HEK293T (cell line): Measurements from ENCODE around the gene SF3B2.
A peak's percentile ranks its signal among the peaks of the same experiment; 100 is the strongest.
"Not testable (repeated sequence)": the region's sequence is repeated elsewhere in the genome, so short reads cannot be mapped to it uniquely, and the experiment has no call there.

ENCODE experiments used
- CTCF ChIA-PET: fragments of 350-600 bp; formaldehyde crosslinking; extraction: SDS; loops from one replicate; lab custom pipeline; 2021; ENCODE audit warnings: antibody characterized with exemption, inconsistent platforms; lab: Yijun Ruan, JAX
- POLR2A ChIA-PET: fragments of 350-600 bp; formaldehyde crosslinking; extraction: SDS; loops from one replicate; lab custom pipeline; 2020; ENCODE audit warnings: antibody characterized with exemption, inconsistent platforms; lab: Yijun Ruan, JAX
- DNase-seq: peaks from one replicate; pipeline ENCODE4 v3.0.0; 2012; ENCODE audit warnings: mixed read lengths; ENCODE audit errors: extremely low spot score
- ARNT ChIP-seq: fragments of 450-650 bp; IDR thresholded peaks from 2 replicates; pipeline ENCODE4 v1.6.1; 2017; ENCODE audit warnings: mild to moderate bottlenecking
- BHLHE40 ChIP-seq: fragments of 450-650 bp; IDR thresholded peaks from 2 replicates; pipeline ENCODE4 v1.6.1; 2016; ENCODE audit warnings: mild to moderate bottlenecking, moderate library complexity, borderline replicate concordance
- CTBP1 ChIP-seq: fragments of 450-650 bp; IDR thresholded peaks from 2 replicates; pipeline ENCODE4 v1.6.1; 2016; ENCODE audit warnings: borderline replicate concordance
- ELF4 ChIP-seq: fragments of 450-650 bp; IDR thresholded peaks from 2 replicates; pipeline ENCODE4 v1.6.1; 2017; ENCODE audit warnings: antibody characterized with exemption
- FOXA1 ChIP-seq: fragments of 450-650 bp; IDR thresholded peaks from 2 replicates; pipeline ENCODE4 v1.6.1; 2016; ENCODE audit warnings: mild to moderate bottlenecking
- FOXK2 ChIP-seq: fragments of 450-650 bp; IDR thresholded peaks from 2 replicates; pipeline ENCODE4 v1.6.1; 2016; ENCODE audit warnings: mild to moderate bottlenecking
- FOXM1 ChIP-seq: fragments of 450-650 bp; IDR thresholded peaks from 2 replicates; pipeline ENCODE4 v1.6.1; 2017; ENCODE audit warnings: mild to moderate bottlenecking, borderline replicate concordance
- HDGF ChIP-seq: fragments of 450-650 bp; IDR thresholded peaks from 2 replicates; pipeline ENCODE4 v1.6.1; 2017; ENCODE audit warnings: antibody characterized with exemption, borderline replicate concordance
- L3MBTL2 ChIP-seq: fragments of 450-650 bp; conservative IDR thresholded peaks from 2 replicates; pipeline ENCODE4 v1.6.1; 2016; ENCODE audit warnings: mild to moderate bottlenecking
- LEF1 ChIP-seq: fragments of 450-650 bp; IDR thresholded peaks from 2 replicates; pipeline ENCODE4 v1.6.1; 2017; ENCODE audit warnings: mild to moderate bottlenecking, borderline replicate concordance
- NFRKB ChIP-seq: fragments of 450-650 bp; IDR thresholded peaks from 2 replicates; pipeline ENCODE4 v1.6.1; 2016; ENCODE audit warnings: mild to moderate bottlenecking, moderate library complexity
- PKNOX1 ChIP-seq: fragments of 450-650 bp; IDR thresholded peaks from 2 replicates; pipeline ENCODE4 v1.6.1; 2016
- SP1 ChIP-seq: fragments of 450-650 bp; IDR thresholded peaks from 2 replicates; pipeline ENCODE4 v1.6.1; 2017
- SUZ12 ChIP-seq: fragments of 450-650 bp; IDR thresholded peaks from 2 replicates; pipeline ENCODE4 v1.6.1; 2016; ENCODE audit warnings: mild to moderate bottlenecking
- TARDBP ChIP-seq: fragments of 450-650 bp; IDR thresholded peaks from 2 replicates; pipeline ENCODE4 v1.6.1; 2016
- ZNF384 ChIP-seq: fragments of 450-650 bp; IDR thresholded peaks from 2 replicates; pipeline ENCODE4 v1.6.1; 2016

SF3B2 gene

GRCh38 chr11:66073669-66074068 is 21.5 kb downstream of the SF3B2 start:
- ChIA-PET POLR2A (no interaction called here), CTCF (no interaction called here)
- no peak for DNase-seq
- TF ChIP-seq FOXA1, result no peak
- peak; percentile 74 for TF ChIP-seq ZNF384

GRCh38 chr11:66075273-66075672 is 23.1 kb downstream of the SF3B2 start:
- TF ChIP-seq FOXM1, result no peak
- TF ChIP-seq ARNT, result no peak
- TF ChIP-seq L3MBTL2, result no peak
- no peak for TF ChIP-seq SP1
- TF ChIP-seq NFRKB, result no peak
- CTCF ChIA-PET, result no interaction called here
- no peak for DNase-seq
- POLR2A ChIA-PET, result no interaction called here

DNA sequence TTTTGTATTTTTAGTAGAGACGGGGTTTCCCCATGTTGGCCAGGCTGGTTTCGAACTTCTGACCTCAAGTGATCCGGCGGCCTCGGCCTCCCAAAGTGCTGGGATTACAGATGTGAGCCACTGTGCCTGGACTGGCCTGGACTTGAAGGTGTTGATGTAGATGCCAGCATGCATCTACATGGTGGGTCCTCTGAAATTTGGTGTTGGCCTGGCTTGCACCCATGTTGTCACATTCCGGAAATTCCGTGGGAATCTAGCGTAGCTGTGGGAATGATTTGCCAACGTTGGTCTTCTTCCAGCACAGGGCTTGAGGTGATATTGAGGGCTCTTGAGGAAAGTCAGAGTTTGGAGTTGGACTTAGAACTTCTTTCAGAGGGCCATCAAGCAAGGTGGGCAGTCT is 24.4 kb downstream of the SF3B2 start:
- POLR2A ChIA-PET, result no interaction called here
- TF ChIP-seq ARNT (no peak), SUZ12 (no peak), PKNOX1 (no peak), LEF1 (no peak), NFRKB (no peak), L3MBTL2 (no peak), TARDBP (no peak), BHLHE40 (no peak), ZNF384 (no peak), HDGF (no peak), SP1 (no peak), FOXA1 (no peak), CTBP1 (no peak), ELF4 (no peak), FOXK2 (no peak), FOXM1 (no peak)
- DNase-seq, result no peak
- CTCF ChIA-PET, result interaction anchor here (0.6 to 0.9 kb wide), 2 partner anchors 9 to 37 kb away, joined by 4 read pairs; no protein-coding TSS in a partner anchor

GRCh38 chr11:66077927-66078326 is 25.8 kb downstream of the SF3B2 start:
- ChIA-PET CTCF (interaction anchor here (1.0 kb wide), 1 partner anchor 9 kb away, joined by 5 read pairs; no protein-coding TSS in a partner anchor), POLR2A (no interaction called here)
- no peak for DNase-seq
- no peak for TF ChIP-seq CTBP1
- no peak for TF ChIP-seq TARDBP
- no peak for TF ChIP-seq PKNOX1
- no peak for TF ChIP-seq NFRKB
- TF ChIP-seq FOXM1, result no peak

DNA sequence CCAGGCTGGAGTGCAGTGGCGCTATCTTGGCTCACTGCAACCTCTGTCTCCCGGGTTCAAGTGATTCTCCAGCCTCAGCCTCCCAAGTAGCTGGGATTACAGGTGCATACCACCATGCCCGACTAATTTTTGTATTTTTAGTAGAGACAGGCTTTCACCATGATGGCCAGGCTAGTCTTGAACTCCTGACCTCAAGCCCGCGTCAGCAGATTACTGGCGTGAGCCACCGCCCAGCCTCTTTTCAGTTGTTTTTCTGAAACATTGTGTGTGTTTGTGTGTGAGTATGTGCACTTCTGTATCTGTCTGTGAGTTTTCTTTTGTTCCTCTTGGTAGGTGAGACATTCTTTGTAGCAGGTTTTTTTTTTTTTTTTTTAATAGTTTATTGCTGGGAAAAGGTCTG is 26.8 kb downstream of the SF3B2 start:
- POLR2A ChIA-PET, result interaction anchor here (1.3 kb wide), 1 partner anchor 27 kb away, joined by 5 read pairs; the partner anchor contains the start of gene SF3B2
- DNase-seq, result not testable (repeated sequence)
- CTCF ChIA-PET, result interaction anchor here (1.1 kb wide), 1 partner anchor 10 kb away, joined by 6 read pairs; no protein-coding TSS in a partner anchor

- POLR2A ChIA-PET, result interaction anchor here (1.3 kb wide), 1 partner anchor 28 kb away, joined by 5 read pairs; the partner anchor contains the start of gene SF3B2
- DNase-seq, result no peak
- CTCF ChIA-PET, result interaction anchor here (1.1 kb wide), 1 partner anchor 11 kb away, joined by 6 read pairs; no protein-coding TSS in a partner anchor
- TF ChIP-seq LEF1, result no peak
- TF ChIP-seq SP1, result no peak
- no peak for TF ChIP-seq FOXM1
- no peak for TF ChIP-seq HDGF
- TF ChIP-seq SUZ12, result no peak
- no peak for TF ChIP-seq ELF4
- TF ChIP-seq CTBP1, result no peak
- TF ChIP-seq BHLHE40, result no peak
- TF ChIP-seq ZNF384, result no peak
- no peak for TF ChIP-seq NFRKB
- no peak for TF ChIP-seq FOXK2
- no peak for TF ChIP-seq ARNT
- no peak for TF ChIP-seq L3MBTL2
- no peak for TF ChIP-seq TARDBP
- TF ChIP-seq PKNOX1, result no peak
- TF ChIP-seq FOXA1, result no peak
These were observed 28.1 kb downstream of the SF3B2 start for GRCh38 chr11:66080055-66080817.

DNA sequence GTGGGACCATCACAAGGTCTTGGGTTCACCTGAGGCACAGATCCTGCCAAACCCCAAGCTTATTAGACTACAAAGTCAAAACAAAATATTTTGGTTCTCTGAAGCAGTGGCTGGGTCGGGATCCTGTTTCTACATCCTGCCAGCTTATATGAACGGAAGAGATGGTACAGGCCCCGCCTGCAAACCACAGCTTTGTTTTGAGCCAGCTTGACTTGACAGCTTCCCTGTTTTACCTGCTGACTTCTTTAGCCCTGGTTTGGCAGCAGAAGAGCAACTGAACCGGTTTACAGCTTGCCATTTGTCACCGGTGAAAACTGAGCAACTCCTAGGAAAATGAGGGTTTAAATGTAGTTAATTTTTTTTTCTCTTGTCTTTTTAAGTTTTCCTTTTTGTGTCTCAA is 29.3 kb downstream of the SF3B2 start:
- no peak for TF ChIP-seq LEF1
- TF ChIP-seq FOXK2, result no peak
- no peak for TF ChIP-seq CTBP1
- no peak for TF ChIP-seq SP1
- TF ChIP-seq TARDBP, result no peak
- no peak for TF ChIP-seq NFRKB
- no peak for TF ChIP-seq L3MBTL2
- no peak for TF ChIP-seq HDGF
- no peak for TF ChIP-seq FOXA1
- TF ChIP-seq ELF4, result no peak
- TF ChIP-seq BHLHE40, result no peak
- TF ChIP-seq ARNT, result no peak
- no peak for TF ChIP-seq ZNF384
- no peak for TF ChIP-seq PKNOX1
- ChIA-PET POLR2A (no interaction called here), CTCF (interaction anchor here (0.7 to 1.0 kb wide), 2 partner anchors 13 to 235 kb away, joined by 5 to 6 read pairs; no protein-coding TSS in a partner anchor)
- DNase-seq, result no peak
